ENCODE results near the gene GPR87. TPM values are rescaled to one million over a fixed set of nuclear protein-coding genes. Genes with fewer than 3 reads are reported as not detected.

GPR87 gene
- polyA plus RNA-seq, 1 donor (not counting 4 experiments of a cell fraction or from before 2014, with no cell fraction given): 109 TPM

DNA sequence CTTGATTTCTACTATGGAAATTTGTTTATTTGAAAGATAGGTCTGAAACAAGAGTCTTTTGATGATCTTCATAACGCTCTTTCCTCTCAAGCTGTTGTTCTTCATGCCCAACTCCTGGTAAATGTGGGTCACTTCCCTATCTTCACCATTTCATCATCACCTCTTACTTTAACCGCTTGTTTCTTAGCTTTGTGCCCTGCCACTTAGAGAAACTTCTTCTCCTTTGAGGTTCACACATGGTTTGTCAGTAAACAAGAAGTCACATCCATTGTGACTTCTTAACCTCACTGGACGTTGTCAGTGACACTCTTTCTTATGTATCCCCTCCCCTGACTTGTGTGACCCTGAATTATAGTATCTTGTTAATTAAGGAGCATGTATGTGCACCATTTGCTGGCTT lies 29.7 kb upstream of the GPR87 start:
- dilution Hi-C loops (cut with MboI; ENCODE audit: extremely low pct_ligation_motif_present, low sequenced_read_pairs): no loop called here
- FAIRE-seq: no peak
- Histone ChIP-seq H3K4me3 (ENCODE audit: control insufficient read depth in 2 of 3, extremely low read depth in 1 of 3, insufficient read depth in 2 of 3, low read depth in 1 of 3, low read length in 3 of 3) (no peak overlapping the region), H3K9me3 (ENCODE audit: control insufficient read depth, low read depth, low read length) (no peaks in the 10 kb centered on the region), H3K9me1 (ENCODE audit: control insufficient read depth, extremely low read depth, insufficient read depth, low read length) (no peaks in the 10 kb centered on the region), H3K9ac (ENCODE audit: control insufficient read depth, extremely low read depth, insufficient read depth, low read length) (no peak overlapping the region), H3K27ac (ENCODE audit: control insufficient read depth, insufficient read depth, low read length) (no peak overlapping the region), H3K36me3 (ENCODE audit: control insufficient read depth in 2 of 2, extremely low read depth in 1 of 2, insufficient read depth in 2 of 2, low read length in 2 of 2) (no peaks in the 10 kb centered on the region), H3K4me2 (ENCODE audit: control insufficient read depth, extremely low read depth, insufficient read depth, low read depth, low read length) (no peak overlapping the region), H3K79me2 (ENCODE audit: control insufficient read depth, insufficient read depth, low read length) (no peaks in the 10 kb centered on the region), H2AFZ (ENCODE audit: control insufficient read depth, low read length) (no peak overlapping the region), H4K20me1 (ENCODE audit: control insufficient read depth, extremely low read depth, insufficient read depth, low read length) (no peaks in the 10 kb centered on the region), H3K27me3 (ENCODE audit: control insufficient read depth, extremely low read depth, insufficient read depth, low read length) (no peaks in the 10 kb centered on the region), H3K4me1 (ENCODE audit: control insufficient read depth, extremely low read depth, insufficient read depth, low read length) (no peaks in the 10 kb centered on the region)
- TF ChIP-seq, protein P1, sequence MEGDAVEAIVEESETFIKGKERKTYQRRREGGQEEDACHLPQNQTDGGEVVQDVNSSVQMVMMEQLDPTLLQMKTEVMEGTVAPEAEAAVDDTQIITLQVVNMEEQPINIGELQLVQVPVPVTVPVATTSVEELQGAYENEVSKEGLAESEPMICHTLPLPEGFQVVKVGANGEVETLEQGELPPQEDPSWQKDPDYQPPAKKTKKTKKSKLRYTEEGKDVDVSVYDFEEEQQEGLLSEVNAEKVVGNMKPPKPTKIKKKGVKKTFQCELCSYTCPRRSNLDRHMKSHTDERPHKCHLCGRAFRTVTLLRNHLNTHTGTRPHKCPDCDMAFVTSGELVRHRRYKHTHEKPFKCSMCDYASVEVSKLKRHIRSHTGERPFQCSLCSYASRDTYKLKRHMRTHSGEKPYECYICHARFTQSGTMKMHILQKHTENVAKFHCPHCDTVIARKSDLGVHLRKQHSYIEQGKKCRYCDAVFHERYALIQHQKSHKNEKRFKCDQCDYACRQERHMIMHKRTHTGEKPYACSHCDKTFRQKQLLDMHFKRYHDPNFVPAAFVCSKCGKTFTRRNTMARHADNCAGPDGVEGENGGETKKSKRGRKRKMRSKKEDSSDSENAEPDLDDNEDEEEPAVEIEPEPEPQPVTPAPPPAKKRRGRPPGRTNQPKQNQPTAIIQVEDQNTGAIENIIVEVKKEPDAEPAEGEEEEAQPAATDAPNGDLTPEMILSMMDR (optimal IDR thresholded peaks at IDR 0.05 in 1 of 3, IDR thresholded peaks at IDR 0.05 in 1 of 3, conservative IDR thresholded peaks at IDR 0.05 in 1 of 3; ENCODE audit: extremely low read depth in 1 of 3, insufficient read depth in 2 of 3, low read length in 3 of 3): no peak
- TF ChIP-seq EZH2 (IDR thresholded peaks at IDR 0.05; ENCODE audit: low read length): no peak
- no peak for DNase-seq (ENCODE audit: low read depth, low spot score)

DNA sequence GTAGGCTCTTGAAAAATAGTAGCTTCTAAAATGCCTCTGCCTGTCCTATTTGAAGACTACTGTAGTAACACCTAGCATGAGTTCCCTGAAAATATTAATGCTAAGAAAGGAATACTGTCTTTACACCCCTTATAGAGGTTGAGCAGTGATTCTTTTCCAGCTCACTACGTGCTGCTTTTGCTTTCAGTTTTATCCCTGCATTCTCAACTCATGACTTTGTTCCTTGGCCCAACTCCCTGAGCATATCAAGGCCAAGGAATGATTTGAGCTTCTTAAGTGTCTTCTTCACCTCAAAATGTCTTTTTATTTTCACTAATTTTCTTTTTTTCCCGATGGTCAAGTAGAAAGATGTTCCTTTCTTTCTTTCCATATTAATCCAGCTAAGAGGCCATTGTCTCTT lies 29.2 kb upstream of the GPR87 start:
- Histone ChIP-seq H2AFZ (ENCODE audit: control insufficient read depth, low read length) (peak overlapping the region; percentile 70), H3K9ac (ENCODE audit: control insufficient read depth, extremely low read depth, insufficient read depth, low read length) (no peak overlapping the region), H3K36me3 (ENCODE audit: control insufficient read depth in 2 of 2, extremely low read depth in 1 of 2, insufficient read depth in 2 of 2, low read length in 2 of 2) (no peaks in the 10 kb centered on the region), H3K4me2 (ENCODE audit: control insufficient read depth, extremely low read depth, insufficient read depth, low read depth, low read length) (peak overlapping the region; percentile 44), H3K4me3 (ENCODE audit: control insufficient read depth in 2 of 3, extremely low read depth in 1 of 3, insufficient read depth in 2 of 3, low read depth in 1 of 3, low read length in 3 of 3) (peak overlapping the region in 1 of 3 experiments; percentile 7), H3K9me1 (ENCODE audit: control insufficient read depth, extremely low read depth, insufficient read depth, low read length) (no peaks in the 10 kb centered on the region), H3K4me1 (ENCODE audit: control insufficient read depth, extremely low read depth, insufficient read depth, low read length) (no peaks in the 10 kb centered on the region), H3K27me3 (ENCODE audit: control insufficient read depth, extremely low read depth, insufficient read depth, low read length) (no peaks in the 10 kb centered on the region), H3K27ac (ENCODE audit: control insufficient read depth, insufficient read depth, low read length) (no peak overlapping the region), H3K9me3 (ENCODE audit: control insufficient read depth, low read depth, low read length) (no peaks in the 10 kb centered on the region), H3K79me2 (ENCODE audit: control insufficient read depth, insufficient read depth, low read length) (no peaks in the 10 kb centered on the region), H4K20me1 (ENCODE audit: control insufficient read depth, extremely low read depth, insufficient read depth, low read length) (no peaks in the 10 kb centered on the region)
- FAIRE-seq: peak; percentile 62
- no peak for TF ChIP-seq EZH2 (IDR thresholded peaks at IDR 0.05; ENCODE audit: low read length)
- TF ChIP-seq, protein P1 (optimal IDR thresholded peaks at IDR 0.05 in 1 of 3, IDR thresholded peaks at IDR 0.05 in 1 of 3, conservative IDR thresholded peaks at IDR 0.05 in 1 of 3; ENCODE audit: extremely low read depth in 1 of 3, insufficient read depth in 2 of 3, low read length in 3 of 3): no peak
- dilution Hi-C loops (cut with MboI; ENCODE audit: extremely low pct_ligation_motif_present, low sequenced_read_pairs): no loop called here
- no peak for DNase-seq (ENCODE audit: low read depth, low spot score)

All from keratinocyte (primary cell).